WTC11 (cell line): Measurements from ENCODE around the gene CITED4.
A peak's percentile ranks its signal among the peaks of the same experiment; 100 is the strongest.

Experiments
- CTCF ChIP-seq: fragments of 200-600 bp; IDR thresholded peaks from 2 replicates; pipeline ENCODE4 v1.8.0; 2022; ENCODE audit warnings: antibody characterized with exemption
- E2F1 ChIP-seq: sonication (generic); formaldehyde crosslinking; IDR thresholded peaks from 2 replicates; pipeline ENCODE4 v1.8.0; 2022; ENCODE audit warnings: mild to moderate bottlenecking, missing genetic modification reagents
- E2F5 ChIP-seq: sonication (generic); formaldehyde crosslinking; IDR thresholded peaks from 2 replicates; pipeline ENCODE4 v1.8.1; 2022; ENCODE audit warnings: mild to moderate bottlenecking, moderate library complexity, missing genetic modification reagents
- GABPB1 ChIP-seq: sonication (generic); formaldehyde crosslinking; IDR thresholded peaks from 2 replicates; pipeline ENCODE4 v1.8.1; 2023; ENCODE audit warnings: mild to moderate bottlenecking, missing genetic modification reagents
- MAX ChIP-seq: sonication (generic); formaldehyde crosslinking; IDR thresholded peaks from 2 replicates; pipeline ENCODE4 v1.8.0; 2022; ENCODE audit warnings: mild to moderate bottlenecking, missing genetic modification reagents
- OVOL2 ChIP-seq: fragments of 250-450 bp; sonication (Bioruptor Pico); IDR thresholded peaks from 2 replicates; pipeline ENCODE4 v1.9.0; 2021; ENCODE audit warnings: mild to moderate bottlenecking, borderline replicate concordance
- SOX15 ChIP-seq: fragments of 250-450 bp; sonication (Bioruptor Pico); IDR thresholded peaks from 2 replicates; pipeline ENCODE4 v1.9.0; 2021; ENCODE audit warnings: mild to moderate bottlenecking
- ZNF219 ChIP-seq: sonication (generic); formaldehyde crosslinking; IDR thresholded peaks from 2 replicates; pipeline ENCODE4 v1.8.0; 2023; ENCODE audit warnings: missing genetic modification reagents, mild to moderate bottlenecking, borderline replicate concordance

- TF ChIP-seq CTCF (no peak), MAX (CRISPR knock-in tag) (peak; percentile 74; the same call in 1 of the 2 replicates), ZNF219 (CRISPR knock-in tag) (no peak), GABPB1 (CRISPR knock-in tag) (no peak), E2F1 (CRISPR knock-in tag) (no peak), E2F5 (CRISPR knock-in tag) (no peak), OVOL2 (CRISPR knock-in tag) (no peak), SOX15 (CRISPR knock-in tag) (no peak)
Measured at GRCh38 chr1:40861224-40862003, 749 bp downstream of the CITED4 start.
